H1 (cell line): ENCODE data around the gene MOK. TPM values are rescaled to one million over a fixed set of nuclear protein-coding genes. Genes with fewer than 3 reads are reported as not detected.

Experiments used
- CTCF ChIA-PET: fragments of 300-600 bp; sonication (Branson Sonifier 250); formaldehyde crosslinking; loops from one replicate; lab custom pipeline; 2021; ENCODE audit not compliant: partially characterized antibody; lab: Charles Lee
- POLR2A ChIA-PET: fragments of 300-600 bp; sonication (Branson Sonifier 250); formaldehyde crosslinking; loops from one replicate; lab custom pipeline; 2021; ENCODE audit warnings: inconsistent platforms; ENCODE audit not compliant: partially characterized antibody; lab: Charles Lee
- DNase-seq, 2 experiments: peaks; one replicate each; pipeline versions ENCODE4 v3.0.0 to v3.0.0-alpha.2; 2010 to 2022; ENCODE audit warnings: low spot score in 2 of 2, low read depth in 1 of 2, mixed read lengths in 1 of 2
- FAIRE-seq: peaks from 2 replicates; lab custom pipeline; 2011; peaks lifted over from hg19 to GRCh38; lab: Jason Lieb, UNC
- H2AFZ ChIP-seq: 2 replicates; pipeline ENCODE4 v1.8.1; 2012; ENCODE audit warnings: low read length, inconsistent platforms
- H2AK5ac ChIP-seq: 2 replicates; pipeline ENCODE4 v1.6.1; 2013; ENCODE audit warnings: low read depth, low read length
- H2BK120ac ChIP-seq: replicated peaks from 2 replicates; pipeline ENCODE3; 2013; ENCODE audit warnings: low read depth, low read length, inconsistent platforms
- H2BK12ac ChIP-seq: 2 replicates; pipeline ENCODE4 v1.6.1; 2013; ENCODE audit warnings: low read depth, low read length
- H2BK15ac ChIP-seq: 2 replicates; pipeline ENCODE4 v1.6.1; 2013; ENCODE audit warnings: low read length
- H2BK20ac ChIP-seq: 2 replicates; pipeline ENCODE4 v1.6.1; 2013; ENCODE audit warnings: low read length
- H2BK5ac ChIP-seq: 2 replicates; pipeline ENCODE4 v1.6.1; 2013; ENCODE audit warnings: low read depth, low read length
- H3K14ac ChIP-seq: 2 replicates; pipeline ENCODE4 v1.6.1; 2013; ENCODE audit warnings: inconsistent platforms; ENCODE audit not compliant: insufficient read length
- H3K18ac ChIP-seq: 2 replicates; pipeline ENCODE4 v1.6.1; 2013; ENCODE audit warnings: low read length; ENCODE audit errors: extremely low read depth
- H3K23ac ChIP-seq: 2 replicates; pipeline ENCODE4 v1.6.1; 2013; ENCODE audit warnings: inconsistent platforms; ENCODE audit not compliant: insufficient read length
- H3K23me2 ChIP-seq: 2 replicates; pipeline ENCODE4 v1.6.1; 2013; ENCODE audit warnings: low read depth, low read length
- H3K27ac ChIP-seq: 2 replicates; pipeline ENCODE4 v1.6.1; 2011; ENCODE audit warnings: low read depth, low read length, inconsistent platforms
- H3K27me3 ChIP-seq, 4 experiments: replicated peaks in 1 of 4; 1 replicate in 1 of 4; 2 replicates in 3 of 4; pipeline versions ENCODE4 v1.6.1 to v1.8.1; 2011 to 2013; ENCODE audit warnings: low read length in 3 of 4, mild to moderate bottlenecking in 3 of 4, inconsistent platforms in 2 of 4, mixed read lengths in 2 of 4, moderate library complexity in 1 of 4; ENCODE audit not compliant: control insufficient read depth in 3 of 4, insufficient read depth in 3 of 4; ENCODE audit errors: extremely low read depth in 1 of 4
- H3K36me3 ChIP-seq, 4 experiments: 2 replicates each; pipeline versions ENCODE4 v1.6.1 to v1.8.1; 2011 to 2013; ENCODE audit warnings: mild to moderate bottlenecking in 4 of 4, low read length in 3 of 4, moderate library complexity in 2 of 4, control low read depth in 1 of 4, inconsistent platforms in 1 of 4; ENCODE audit not compliant: insufficient read depth in 4 of 4, control insufficient read depth in 2 of 4
- H3K4ac ChIP-seq: replicated peaks from 2 replicates; pipeline ENCODE3; 2013; ENCODE audit warnings: low read length, low read depth, mixed read lengths, inconsistent platforms; ENCODE audit not compliant: insufficient read length
- H3K4me1 ChIP-seq, 4 experiments: replicated peaks in 1 of 4; 1 replicate in 1 of 4; 2 replicates in 3 of 4; pipeline versions ENCODE4 v1.6.1 to v1.8.1; 2011 to 2013; ENCODE audit warnings: low read length in 3 of 4, inconsistent platforms in 2 of 4, mixed read lengths in 1 of 4; ENCODE audit not compliant: insufficient read depth in 4 of 4, control insufficient read depth in 3 of 4
- H3K4me2 ChIP-seq, 2 experiments: 2 replicates each; pipeline versions ENCODE4 v1.6.1 to v1.8.1; 2011 to 2013; ENCODE audit warnings: low read depth in 2 of 2, low read length in 2 of 2, control low read depth in 1 of 2, inconsistent platforms in 1 of 2, mild to moderate bottlenecking in 1 of 2; ENCODE audit not compliant: insufficient read depth in 1 of 2
- H3K4me3 ChIP-seq, 4 experiments: fragments of 200-600, 300-600 bp in 1 of 4; sonication (generic), shearing (Covaris generic), sonication (Bioruptor Twin) in 1 of 4; 2 replicates each; pipeline versions ENCODE4 v1.5.1 to v1.8.1; 2011 to 2016; ENCODE audit warnings: low read length in 4 of 4, low read depth in 3 of 4, control low read depth in 2 of 4, inconsistent platforms in 2 of 4, mild to moderate bottlenecking in 2 of 4, mixed read lengths in 1 of 4, moderate library complexity in 1 of 4; ENCODE audit not compliant: insufficient read depth in 2 of 4; ENCODE audit errors: extremely low read depth in 1 of 4
- H3K56ac ChIP-seq: replicated peaks from 2 replicates; pipeline ENCODE3; 2013; ENCODE audit warnings: low read depth, mild to moderate bottlenecking, mixed read lengths, low read length, inconsistent platforms; ENCODE audit not compliant: insufficient read length
- H3K79me1 ChIP-seq: 2 replicates; pipeline ENCODE4 v1.6.1; 2013; ENCODE audit warnings: low read depth, low read length, control low read depth
- H3K79me2 ChIP-seq, 2 experiments: 2 replicates each; pipeline versions ENCODE4 v1.6.1 to v1.8.1; 2012 to 2013; ENCODE audit warnings: low read length in 2 of 2, mild to moderate bottlenecking in 2 of 2, inconsistent platforms in 1 of 2; ENCODE audit not compliant: insufficient read depth in 2 of 2, control insufficient read depth in 1 of 2
- H3K9ac ChIP-seq, 4 experiments: replicated peaks in 1 of 4; 1 replicate in 1 of 4; 2 replicates in 3 of 4; pipeline versions ENCODE4 v1.6.1 to v1.8.1; 2011 to 2013; ENCODE audit warnings: low read depth in 3 of 4, low read length in 3 of 4, control low read depth in 2 of 4, mild to moderate bottlenecking in 2 of 4, moderate library complexity in 2 of 4, inconsistent platforms in 1 of 4; ENCODE audit errors: extremely low read depth in 1 of 4
- H3K9me3 ChIP-seq, 2 experiments: 2 replicates each; pipeline versions ENCODE4 v1.6.1 to v1.8.1; 2012 to 2013; ENCODE audit warnings: mild to moderate bottlenecking in 2 of 2, moderate library complexity in 2 of 2, control low read depth in 1 of 2, inconsistent platforms in 1 of 2, low read depth in 1 of 2, low read length in 1 of 2, mixed read lengths in 1 of 2; ENCODE audit not compliant: insufficient read depth in 2 of 2
- H4K20me1 ChIP-seq, 2 experiments: replicated peaks in 1 of 2; 2 replicates each; pipeline versions ENCODE3 to v1.8.1; 2011 to 2013; ENCODE audit warnings: inconsistent platforms in 2 of 2, low read length in 2 of 2, mild to moderate bottlenecking in 1 of 2; ENCODE audit not compliant: insufficient read depth in 2 of 2, control insufficient read depth in 1 of 2
- H4K5ac ChIP-seq: 2 replicates; pipeline ENCODE4 v1.6.1; 2013; ENCODE audit warnings: low read length, low read depth, mixed read lengths, inconsistent platforms; ENCODE audit not compliant: insufficient read length
- H4K8ac ChIP-seq: 2 replicates; pipeline ENCODE4 v1.8.0; 2013; ENCODE audit warnings: mild to moderate bottlenecking, moderate library complexity, low read length, inconsistent platforms; ENCODE audit not compliant: insufficient read depth; ENCODE audit errors: extremely low read depth
- H4K91ac ChIP-seq: replicated peaks from 2 replicates; pipeline ENCODE3; 2013; ENCODE audit warnings: low read length, mixed read lengths, inconsistent platforms; ENCODE audit not compliant: insufficient read length
- ATF2 ChIP-seq: IDR thresholded peaks from 2 replicates; pipeline ENCODE4 v1.6.1; 2012; ENCODE audit warnings: low read length, inconsistent platforms
- BACH1 ChIP-seq: IDR thresholded peaks from 2 replicates; pipeline ENCODE4 v1.6.1; 2012; ENCODE audit warnings: low read length, improper control_type of control experiment
- CBX5 ChIP-seq: fragments of 300-800, 300-1000 bp; sonication (generic); IDR thresholded peaks from 2 replicates; pipeline ENCODE4 v1.7.1; 2016; ENCODE audit warnings: antibody characterized with exemption, low read length, low read depth
- E2F6 ChIP-seq: IDR thresholded peaks from 2 replicates; pipeline ENCODE4 v1.6.1; 2012; ENCODE audit warnings: inconsistent platforms
- EZH2 ChIP-seq: fragments of 200-600 bp; sonication (generic); IDR thresholded peaks from 2 replicates; pipeline ENCODE4 v1.7.1; 2012; ENCODE audit warnings: low read depth, mild to moderate bottlenecking, moderate library complexity, low read length, inconsistent platforms; ENCODE audit not compliant: severe bottlenecking
- MAX ChIP-seq: IDR thresholded peaks from 2 replicates; pipeline ENCODE4 v1.6.1; 2012; ENCODE audit warnings: inconsistent platforms
- NANOG ChIP-seq: IDR thresholded peaks from 2 replicates; pipeline ENCODE4 v1.6.1; 2011; ENCODE audit warnings: low read length, low read depth, mild to moderate bottlenecking, inconsistent platforms; ENCODE audit not compliant: insufficient read depth, poor library complexity, severe bottlenecking
- POLR2AphosphoS5 ChIP-seq: IDR thresholded peaks from 2 replicates; pipeline ENCODE4 v1.6.1; 2011; ENCODE audit warnings: low read depth, low read length
- SIRT6 ChIP-seq: IDR thresholded peaks from one replicate; pipeline ENCODE4 v1.7.1; 2012; ENCODE audit warnings: low read length, inconsistent platforms
- SIX5 ChIP-seq: IDR thresholded peaks from 2 replicates; pipeline ENCODE4 v1.6.1; 2011; ENCODE audit warnings: mild to moderate bottlenecking, low read depth, low read length
- SP1 ChIP-seq: IDR thresholded peaks from 2 replicates; pipeline ENCODE4 v1.6.1; 2011; ENCODE audit warnings: low read depth, low read length
- TAF1 ChIP-seq: IDR thresholded peaks from 2 replicates; pipeline ENCODE4 v1.6.1; 2011; ENCODE audit warnings: mild to moderate bottlenecking, low read depth, low read length
- WGBS, 2 experiments: shearing (Covaris generic) in 1 of 2; methylation state at CpG; one replicate each; pipeline versions ENCODE4 v1.1.6 to v1.1.7; 2013 to 2015; ENCODE audit warnings: low lambda C conversion rate in 2 of 2, mixed read lengths in 2 of 2, inconsistent platforms in 1 of 2, low coverage in 1 of 2, missing lambda C conversion rate in 1 of 2; ENCODE audit not compliant: insufficient replicate concordance in 2 of 2, insufficient coverage in 1 of 2, insufficient read length in 1 of 2; ENCODE audit errors: extremely low coverage in 1 of 2, missing lambda C conversion rate in 1 of 2; 5-methylcytosine and 5-hydroxymethylcytosine counted together
- polyA plus RNA-seq, 7 experiments: library from polyadenylated mRNA; depleted of rRNA in 3 of 7; stranded (reverse) in 5 of 7; unstranded in 2 of 7; fragments of >200 nt in 5 of 7; fragments of 200-250 nt in 2 of 7; gene quantifications; 1 replicate in 5 of 7; 2 replicates in 1 of 7; 4 replicates in 1 of 7; pipeline versions ENCODE4 v1.2.1 to v1.2.3, GENCODE V29; 2011 to 2013; ENCODE audit warnings: missing spikeins in 2 of 7, mixed read lengths in 2 of 7
- total RNA-seq: library from RNA; stranded (reverse); fragmentation: NEBNext Ultra II Directional; extraction: Animal tissue kit (Norgen Biotek cat#: 25700); gene quantifications from 2 replicates; pipeline ENCODE4 v1.2.1, GENCODE V29; 2021

MOK gene
- total and polyA plus RNA-seq, 2 of the 8 experiments (the other 6 are each of a cell fraction or from before 2014, with no cell fraction given): 2.1 to 2.5 TPM

GRCh38 chr14:102212845-102213244, 92.1 kb downstream of the MOK start:
- Histone ChIP-seq H2AK5ac (no peak overlapping the region), H3K18ac (no peak overlapping the region), H2BK12ac (no peak overlapping the region), H3K23ac (no peak overlapping the region), H3K4me1 (peaks cover 0 to 12% (median 0%) of the 10 kb centered on the region in 4 experiments; a peak in 2 of 7 replicates), H4K20me1 (peaks cover 2 to 15% of the 10 kb centered on the region in 2 experiments), H3K56ac (no peak overlapping the region), H4K91ac (no peak overlapping the region), H2BK15ac (no peak overlapping the region), H3K27ac (no peak overlapping the region), H2AFZ (no peak overlapping the region), H3K79me1 (peaks cover 8% of the 10 kb centered on the region), H3K4ac (no peak overlapping the region), H3K79me2 (peaks cover 0 to 21% of the 10 kb centered on the region in 2 experiments; a peak in 2 of 4 replicates), H4K8ac (peak overlapping the region; percentile 28; the same call in 1 of the 2 replicates), H2BK120ac (no peak overlapping the region), H3K9me3 (no peaks in the 10 kb centered on the region), H3K14ac (no peak overlapping the region), H3K4me2 (no peak overlapping the region), H3K36me3 (peaks cover 0 to 3% (median 0%) of the 10 kb centered on the region in 4 experiments; a peak in 2 of 8 replicates), H3K4me3 (no peak overlapping the region), H2BK5ac (no peak overlapping the region), H3K23me2 (no peaks in the 10 kb centered on the region), H3K9ac (no peak overlapping the region), H4K5ac (no peak overlapping the region), H3K27me3 (no peaks in the 10 kb centered on the region), H2BK20ac (no peak overlapping the region)
- DNase-seq (no peak), FAIRE-seq (no peak)
- POLR2A ChIA-PET: interaction anchor here (0.8 to 1.5 kb wide), 4 partner anchors 9 to 125 kb away, joined by 3 to 4 read pairs (median 3); no protein-coding TSS in a partner anchor
- CTCF ChIA-PET: interaction anchor here (1.2 to 2.2 kb wide), 7 partner anchors 9 to 128 kb away, joined by 3 to 9 read pairs (median 4); no protein-coding TSS in a partner anchor
- 91% methylated on average over 10 of the region's 10 CpGs; no CpG with 5 or more reads in 1 of the 2 experiments for WGBS, 2 experiments
- TF ChIP-seq CBX5: no peak
- no peak for TF ChIP-seq SIX5
- no peak for TF ChIP-seq NANOG
- TF ChIP-seq EZH2: no peak
- no peak for TF ChIP-seq E2F6
- no peak for TF ChIP-seq POLR2AphosphoS5
- TF ChIP-seq MAX: no peak
- no peak for TF ChIP-seq ATF2
- no peak for TF ChIP-seq TAF1
- TF ChIP-seq SP1: no peak
- no peak for TF ChIP-seq SIRT6
- TF ChIP-seq BACH1: no peak
